HS-27A (cell line): Measurements from ENCODE around the gene CACNA2D3.

Experiments
- DNase-seq: peaks from one replicate; pipeline ENCODE4 v3.0.0-alpha.2; 2012; ENCODE audit warnings: low read depth, missing footprints

Gene CACNA2D3

GRCh38 chr3:54918516-54918915 is 796.2 kb downstream of the CACNA2D3 start:
- DNase-seq, result no peak

DNA sequence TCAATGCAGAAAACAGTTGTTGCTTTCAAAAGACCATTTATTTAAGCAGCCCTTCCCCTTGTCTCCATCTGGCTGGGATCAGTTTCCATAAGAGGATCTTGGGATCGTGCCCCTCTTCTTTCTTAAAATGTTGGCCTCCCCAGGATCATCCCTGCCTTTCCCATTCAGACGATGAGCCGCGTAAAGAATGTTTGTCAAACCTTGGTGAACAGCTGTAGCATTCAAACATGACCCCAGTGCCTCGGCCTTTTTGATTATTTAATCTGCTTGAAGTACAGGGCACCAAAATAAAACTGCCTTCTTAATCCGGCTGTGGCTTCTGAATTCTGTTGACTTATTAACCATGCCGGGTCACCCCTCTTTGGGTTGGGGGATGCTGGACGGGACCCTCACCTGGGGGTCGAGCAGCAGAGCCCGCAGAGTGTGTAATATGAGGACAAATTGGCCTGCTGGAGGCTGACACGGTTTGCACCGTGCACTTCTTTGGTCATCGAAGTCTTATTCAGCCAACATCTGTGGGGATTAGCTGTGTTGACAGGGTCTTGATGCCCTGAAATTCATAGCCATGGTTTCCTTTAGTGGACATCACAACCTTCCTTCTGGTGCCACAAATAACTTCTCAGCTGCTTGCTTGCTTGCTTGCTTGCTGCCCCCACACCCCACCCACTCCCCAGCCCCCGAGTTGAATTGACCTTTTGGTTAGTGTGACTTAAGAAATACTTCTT is 805.9 kb downstream of the CACNA2D3 start, which contains the start of gene LRTM1:
TSS of gene LRTM1 (minus strand) at position 14 of the 725 bp plus-strand sequence. CDS start 148 bp downstream, outside the sequence.
- no peak for DNase-seq

GRCh38 chr3:54931182-54931581 is 808.8 kb downstream of the CACNA2D3 start:
- DNase-seq, result no peak

- DNase-seq, result no peak
These were observed 810.3 kb downstream of the CACNA2D3 start for GRCh38 chr3:54932606-54933005.

- no peak for DNase-seq
These were observed 813.5 kb downstream of the CACNA2D3 start for GRCh38 chr3:54935869-54936268.

- no peak for DNase-seq
These were observed 814.2 kb downstream of the CACNA2D3 start for GRCh38 chr3:54936561-54936960.

DNA sequence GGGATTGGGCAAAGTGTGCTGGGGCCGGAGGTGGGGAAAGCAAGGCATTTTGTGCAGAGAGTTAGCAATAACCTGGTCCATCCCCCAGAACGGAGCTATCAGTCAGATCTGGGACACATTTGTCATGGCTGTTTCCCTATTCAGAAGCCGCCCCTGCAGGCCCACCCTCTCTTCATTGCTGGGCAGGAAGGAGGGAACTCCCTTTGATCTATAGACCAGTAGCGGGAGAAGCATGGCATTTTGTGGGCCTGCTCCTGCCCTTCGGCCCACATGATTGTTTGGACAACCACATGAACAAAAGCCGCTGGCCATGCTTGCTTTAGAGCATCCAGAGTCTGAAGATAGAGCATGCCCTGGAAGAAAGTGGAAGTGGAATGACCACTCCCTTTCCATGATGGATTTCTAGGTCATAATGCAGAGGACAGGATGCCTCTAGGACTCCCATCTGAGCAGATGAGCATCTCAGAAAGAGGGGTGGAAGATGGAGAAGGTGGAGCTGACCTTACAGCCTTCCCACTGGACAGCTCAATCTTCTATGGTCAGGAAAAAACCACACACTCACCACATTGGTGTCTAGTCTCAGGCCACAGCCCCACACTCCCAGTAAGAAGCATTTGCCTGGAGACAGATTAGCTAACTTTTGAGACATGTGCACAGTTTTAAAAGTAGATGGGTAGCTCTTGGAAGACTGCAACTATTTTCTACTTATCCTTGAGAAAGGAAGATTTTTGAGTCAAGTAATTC is 817.4 kb downstream of the CACNA2D3 start:
- no peak for DNase-seq

DNA sequence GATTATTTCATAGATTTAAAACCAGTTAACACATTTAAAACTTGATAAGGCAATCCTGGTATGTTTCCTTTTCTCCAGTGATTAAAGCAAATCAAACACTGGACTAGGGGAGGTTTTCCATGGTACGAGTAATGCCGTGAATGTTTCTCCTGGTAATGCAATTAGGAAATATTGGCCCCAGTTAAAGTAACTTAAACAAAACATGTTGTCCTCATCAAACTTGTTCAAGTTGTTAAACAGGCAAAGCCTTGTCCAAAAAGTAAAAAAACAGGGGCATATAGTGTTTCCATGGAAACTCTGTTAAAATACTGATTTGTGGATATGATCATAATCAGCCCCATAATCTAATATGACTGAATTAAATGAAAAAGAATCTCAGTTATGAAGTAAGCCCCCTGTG is 818.6 kb downstream of the CACNA2D3 start:
- no peak for DNase-seq

DNA sequence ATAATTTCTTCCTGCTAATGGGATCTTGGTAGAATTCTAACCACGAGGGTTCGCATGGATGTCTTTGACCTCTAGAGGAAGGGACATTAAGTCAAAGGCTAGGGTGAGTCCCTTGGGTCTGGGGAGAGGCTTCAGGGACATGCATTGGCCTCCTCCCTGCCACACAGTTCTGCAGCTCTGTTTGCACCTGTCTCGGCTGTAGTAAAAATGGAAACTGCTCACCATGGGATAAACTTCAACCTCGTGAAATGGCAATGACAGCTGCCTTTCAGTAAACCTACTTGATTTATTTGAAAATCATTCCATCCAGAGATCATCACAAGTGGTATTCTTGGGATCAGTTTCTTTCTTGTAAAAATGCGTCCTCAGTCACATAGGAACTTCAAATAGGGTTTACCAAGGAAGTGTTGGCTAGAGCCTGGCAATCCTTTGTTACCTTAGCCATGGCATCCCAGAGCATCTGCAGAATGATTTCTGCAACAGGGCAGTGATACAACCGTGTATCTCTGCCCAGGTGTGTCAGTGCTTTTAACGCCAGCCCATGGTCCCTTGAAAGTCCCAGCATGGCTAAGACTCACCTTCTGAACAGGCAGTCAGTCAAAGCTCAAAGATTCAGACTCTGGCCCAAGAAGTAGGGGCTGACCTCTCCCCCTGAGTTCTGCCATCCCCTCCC is 819.5 kb downstream of the CACNA2D3 start:
- DNase-seq, result no peak

- DNase-seq, result no peak
These were observed 827.2 kb downstream of the CACNA2D3 start for GRCh38 chr3:54949491-54950044.

GRCh38 chr3:54950391-54951003 is 828.1 kb downstream of the CACNA2D3 start:
- no peak for DNase-seq

DNA sequence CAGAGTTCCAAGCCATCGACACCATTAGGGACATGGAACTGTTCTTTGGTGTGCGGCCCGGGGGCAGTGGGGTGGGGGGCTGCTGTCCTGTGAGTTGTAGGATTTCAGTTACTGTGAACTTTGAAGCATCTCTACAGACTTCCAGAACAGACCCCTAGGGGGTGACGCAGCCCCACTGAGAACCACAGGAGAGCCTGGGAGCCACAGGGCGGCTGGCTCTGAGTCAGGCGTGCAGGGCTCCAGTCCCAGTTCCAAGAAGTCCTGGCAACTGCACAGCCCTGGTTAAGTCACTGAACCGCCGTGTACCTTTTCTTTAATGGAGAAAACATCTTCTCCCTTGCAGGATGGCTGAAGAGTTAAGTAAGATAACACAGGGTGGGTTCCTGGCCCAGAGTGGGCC is 829.1 kb downstream of the CACNA2D3 start:
- DNase-seq, result peak; percentile 76

- peak; percentile 59 for DNase-seq
These were observed 831.7 kb downstream of the CACNA2D3 start for GRCh38 chr3:54954022-54954421.

DNA sequence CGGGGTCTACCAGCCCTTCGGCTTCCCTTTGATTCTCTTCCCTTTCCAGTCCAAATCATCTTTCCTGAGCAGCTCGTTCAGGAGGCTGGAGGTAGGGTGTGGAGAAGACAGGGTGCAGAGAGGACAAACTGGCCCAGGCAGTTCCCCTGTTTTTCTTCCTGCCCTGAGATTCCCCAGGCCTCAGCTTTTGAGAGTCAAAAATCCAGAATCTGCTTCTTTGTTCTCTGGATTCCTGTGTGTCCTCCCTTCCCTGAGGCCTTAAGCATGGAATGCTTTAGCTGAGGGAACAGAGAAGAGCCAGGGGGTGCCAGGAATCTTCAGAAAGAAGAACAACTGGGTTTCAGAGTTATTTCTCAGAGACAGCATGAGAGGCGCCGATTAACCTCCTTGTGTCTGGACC is 832.2 kb downstream of the CACNA2D3 start:
- no peak for DNase-seq

GRCh38 chr3:54955496-54955895 is 833.1 kb downstream of the CACNA2D3 start:
- no peak for DNase-seq

GRCh38 chr3:54955941-54956340 is 833.6 kb downstream of the CACNA2D3 start:
- DNase-seq, result no peak

DNA sequence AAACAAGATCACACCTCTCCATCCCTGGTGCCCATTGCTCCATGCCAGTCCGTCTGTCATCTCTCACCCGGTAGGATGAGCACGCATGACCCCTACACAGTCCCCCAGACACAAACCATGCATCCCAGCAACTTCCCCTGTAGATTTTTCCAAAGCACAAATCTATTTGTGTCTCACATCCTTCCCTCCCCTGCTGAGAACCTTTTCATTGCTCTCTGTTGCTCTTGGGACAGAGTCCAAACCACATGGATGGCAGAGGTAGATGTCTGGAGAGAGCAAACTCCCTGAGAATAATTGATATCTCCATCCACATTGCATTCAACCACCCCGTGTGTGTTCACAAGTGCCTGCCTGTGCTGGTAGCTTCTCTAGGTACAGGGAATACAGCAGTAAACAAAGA is 835.4 kb downstream of the CACNA2D3 start:
- DNase-seq, result no peak

GRCh38 chr3:54960082-54960481 is 837.7 kb downstream of the CACNA2D3 start:
- DNase-seq, result no peak

DNA sequence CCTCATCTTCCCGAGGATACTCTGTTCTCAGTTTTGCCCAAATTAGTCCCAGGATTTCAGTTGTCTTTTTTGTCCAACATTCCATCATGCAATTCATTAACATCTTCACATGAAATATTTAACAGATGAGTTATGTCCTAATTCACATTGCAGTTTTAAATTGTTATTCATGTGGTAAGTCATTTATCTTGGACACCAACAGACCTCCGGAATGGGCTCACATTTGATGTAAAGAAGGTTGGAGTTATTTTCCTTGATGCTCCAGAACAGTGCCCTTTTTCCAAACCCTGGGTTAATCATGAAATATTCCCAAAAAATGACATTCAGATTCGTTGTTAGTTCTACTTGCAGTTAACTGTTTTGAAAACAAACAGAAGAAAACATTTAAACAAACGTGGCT is 838.3 kb downstream of the CACNA2D3 start:
- no peak for DNase-seq

DNA sequence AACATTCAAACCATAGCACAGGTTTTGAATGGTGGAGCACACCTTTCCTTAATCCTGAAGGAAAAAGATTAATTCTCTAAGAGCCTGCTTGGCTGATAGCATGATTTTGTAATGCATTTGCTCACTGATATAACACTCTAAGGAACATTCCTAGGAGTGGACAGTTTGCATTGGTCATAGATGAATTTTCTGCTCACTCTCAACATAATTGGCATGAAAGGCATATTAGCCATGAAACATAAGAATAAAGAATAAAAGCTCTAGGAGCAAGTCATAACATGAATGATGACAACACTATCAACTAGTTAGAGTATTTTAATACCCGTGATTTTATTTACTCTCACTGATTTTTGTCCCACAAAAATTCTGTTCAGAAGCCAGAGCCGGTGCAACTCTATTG is 839.8 kb downstream of the CACNA2D3 start:
- no peak for DNase-seq

DNA sequence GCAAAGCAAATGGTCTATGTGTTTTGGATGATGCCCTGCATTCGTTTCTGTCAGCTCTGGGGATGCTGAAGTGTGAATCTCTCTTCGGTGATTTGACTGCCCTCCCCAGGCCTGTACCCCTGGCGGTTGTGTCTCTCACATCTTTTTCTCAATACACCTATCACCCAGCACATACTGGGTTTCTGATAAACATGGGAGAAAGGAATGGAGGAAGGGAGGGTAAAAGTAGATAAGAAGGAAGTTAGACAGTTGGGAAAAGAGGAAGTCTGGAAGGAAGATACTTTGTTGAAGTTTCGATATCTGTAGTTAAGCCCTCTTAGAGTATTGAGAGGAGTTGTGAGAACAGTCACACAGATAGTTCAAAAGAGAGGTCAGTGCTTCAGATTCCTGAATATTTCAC is 841.3 kb downstream of the CACNA2D3 start:
- DNase-seq, result no peak

- no peak for DNase-seq
These were observed 841.7 kb downstream of the CACNA2D3 start for GRCh38 chr3:54964081-54964480.
